Activated naive CD8-positive, alpha-beta T cell (primary cell): ENCODE measurements around the gene PARD3B.

Experiments used
- H3K27ac Mint-ChIP-seq: one replicate; pipeline ENCODE4 v1.8.0; 2021; ENCODE audit warnings: mixed read lengths
- H3K27me3 Mint-ChIP-seq: one replicate; pipeline ENCODE4 v1.8.0; 2021; ENCODE audit warnings: mixed read lengths
- H3K36me3 Mint-ChIP-seq: one replicate; pipeline ENCODE4 v1.8.0; 2021; ENCODE audit warnings: mixed read lengths
- H3K4me1 Mint-ChIP-seq: one replicate; pipeline ENCODE4 v1.8.0; 2021; ENCODE audit warnings: low read depth, mixed read lengths
- H3K4me3 Mint-ChIP-seq: one replicate; pipeline ENCODE4 v1.8.0; 2021; ENCODE audit warnings: mild to moderate bottlenecking, mixed read lengths
- H3K9me3 Mint-ChIP-seq: one replicate; pipeline ENCODE4 v1.8.0; 2021; ENCODE audit warnings: low read depth, mixed read lengths

Gene PARD3B

GRCh38 chr2:204560902-204561301 lies 15.6 kb downstream of the PARD3B start:
- Mint-ChIP-seq H3K9me3 (no peaks in the 10 kb centered on the region), H3K4me3 (no peak overlapping the region), H3K27me3 (peaks cover 7% of the 10 kb centered on the region), H3K27ac (no peak overlapping the region), H3K36me3 (peaks cover 3% of the 10 kb centered on the region), H3K4me1 (no peaks in the 10 kb centered on the region)

- peaks cover 3% of the 10 kb centered on the region for H3K36me3 Mint-ChIP-seq
- H3K4me1 Mint-ChIP-seq = no peaks in the 10 kb centered on the region
- H3K4me3 Mint-ChIP-seq = no peak overlapping the region
- no peaks in the 10 kb centered on the region for H3K9me3 Mint-ChIP-seq
- peaks cover 7% of the 10 kb centered on the region for H3K27me3 Mint-ChIP-seq
- H3K27ac Mint-ChIP-seq = no peak overlapping the region
Measured at GRCh38 chr2:204561771-204562170, 16.5 kb downstream of the PARD3B start.

GRCh38 chr2:204566439-204566838 lies 21.2 kb downstream of the PARD3B start:
- H3K4me3 Mint-ChIP-seq = no peak overlapping the region

GRCh38 chr2:204570421-204570820 lies 25.1 kb downstream of the PARD3B start:
- Mint-ChIP-seq H3K27ac (no peak overlapping the region), H3K4me1 (no peaks in the 10 kb centered on the region), H3K36me3 (no peaks in the 10 kb centered on the region), H3K27me3 (peaks cover 1% of the 10 kb centered on the region), H3K4me3 (no peak overlapping the region), H3K9me3 (no peaks in the 10 kb centered on the region)

More at GRCh38 chr2:204566439-204566838, 21.2 kb downstream of the PARD3B start:
- no peaks in the 10 kb centered on the region for H3K36me3 Mint-ChIP-seq
- H3K27ac Mint-ChIP-seq = no peak overlapping the region
- no peaks in the 10 kb centered on the region for H3K9me3 Mint-ChIP-seq
- no peaks in the 10 kb centered on the region for H3K4me1 Mint-ChIP-seq
- peaks cover 4% of the 10 kb centered on the region for H3K27me3 Mint-ChIP-seq

- peaks cover 1% of the 10 kb centered on the region for H3K27me3 Mint-ChIP-seq
- no peaks in the 10 kb centered on the region for H3K36me3 Mint-ChIP-seq
- H3K4me3 Mint-ChIP-seq = no peak overlapping the region
- no peak overlapping the region for H3K27ac Mint-ChIP-seq
- no peaks in the 10 kb centered on the region for H3K4me1 Mint-ChIP-seq
- no peaks in the 10 kb centered on the region for H3K9me3 Mint-ChIP-seq
Measured at GRCh38 chr2:204571041-204571440, 25.8 kb downstream of the PARD3B start.

GRCh38 chr2:204571911-204572310 lies 26.6 kb downstream of the PARD3B start:
- H3K36me3 Mint-ChIP-seq = no peaks in the 10 kb centered on the region
- H3K9me3 Mint-ChIP-seq = no peaks in the 10 kb centered on the region
- H3K27me3 Mint-ChIP-seq = peaks cover 1% of the 10 kb centered on the region
- H3K27ac Mint-ChIP-seq = no peak overlapping the region
- no peak overlapping the region for H3K4me3 Mint-ChIP-seq
- H3K4me1 Mint-ChIP-seq = no peaks in the 10 kb centered on the region

- Mint-ChIP-seq H3K9me3 (no peaks in the 10 kb centered on the region), H3K4me3 (no peak overlapping the region), H3K27me3 (peaks cover 1% of the 10 kb centered on the region), H3K4me1 (no peaks in the 10 kb centered on the region), H3K36me3 (no peaks in the 10 kb centered on the region), H3K27ac (no peak overlapping the region)
Measured at GRCh38 chr2:204573221-204573620, 27.9 kb downstream of the PARD3B start.

GRCh38 chr2:204574486-204574885 lies 29.2 kb downstream of the PARD3B start:
- Mint-ChIP-seq H3K27ac (no peak overlapping the region), H3K27me3 (peaks cover 2% of the 10 kb centered on the region), H3K36me3 (peaks cover 2% of the 10 kb centered on the region), H3K9me3 (peaks cover 4% of the 10 kb centered on the region), H3K4me3 (no peak overlapping the region), H3K4me1 (no peaks in the 10 kb centered on the region)

GRCh38 chr2:204575463-204575862 lies 30.2 kb downstream of the PARD3B start:
- H3K4me3 Mint-ChIP-seq = no peak overlapping the region
- H3K27me3 Mint-ChIP-seq = peaks cover 5% of the 10 kb centered on the region
- peaks cover 4% of the 10 kb centered on the region for H3K9me3 Mint-ChIP-seq
- no peaks in the 10 kb centered on the region for H3K4me1 Mint-ChIP-seq
- H3K27ac Mint-ChIP-seq = no peak overlapping the region
- H3K36me3 Mint-ChIP-seq = peaks cover 2% of the 10 kb centered on the region

- H3K4me3 Mint-ChIP-seq = no peak overlapping the region
- H3K9me3 Mint-ChIP-seq = peaks cover 4% of the 10 kb centered on the region
- H3K4me1 Mint-ChIP-seq = no peaks in the 10 kb centered on the region
- no peak overlapping the region for H3K27ac Mint-ChIP-seq
- peaks cover 2% of the 10 kb centered on the region for H3K36me3 Mint-ChIP-seq
- peaks cover 7% of the 10 kb centered on the region for H3K27me3 Mint-ChIP-seq
Measured at GRCh38 chr2:204576362-204576979, 31.2 kb downstream of the PARD3B start.

- Mint-ChIP-seq H3K4me3 (no peak overlapping the region), H3K9me3 (peaks cover 4% of the 10 kb centered on the region), H3K27me3 (peaks cover 9% of the 10 kb centered on the region), H3K27ac (no peak overlapping the region), H3K4me1 (no peaks in the 10 kb centered on the region), H3K36me3 (peaks cover 2% of the 10 kb centered on the region)
Measured at GRCh38 chr2:204578928-204579598, 33.8 kb downstream of the PARD3B start.

- H3K4me1 Mint-ChIP-seq = no peaks in the 10 kb centered on the region
- no peak overlapping the region for H3K27ac Mint-ChIP-seq
- peaks cover 4% of the 10 kb centered on the region for H3K9me3 Mint-ChIP-seq
- H3K36me3 Mint-ChIP-seq = peaks cover 2% of the 10 kb centered on the region
- H3K4me3 Mint-ChIP-seq = no peak overlapping the region
- peaks cover 9% of the 10 kb centered on the region for H3K27me3 Mint-ChIP-seq
Measured at GRCh38 chr2:204581946-204582345, 36.7 kb downstream of the PARD3B start.

- Mint-ChIP-seq H3K27ac (no peak overlapping the region), H3K27me3 (peaks cover 9% of the 10 kb centered on the region), H3K4me3 (no peak overlapping the region), H3K4me1 (no peaks in the 10 kb centered on the region), H3K9me3 (peaks cover under 1% of the 10 kb centered on the region), H3K36me3 (peaks cover under 1% of the 10 kb centered on the region)
Measured at GRCh38 chr2:204583773-204584172, 38.5 kb downstream of the PARD3B start.

- Mint-ChIP-seq H3K36me3 (no peaks in the 10 kb centered on the region), H3K9me3 (peaks cover 10% of the 10 kb centered on the region), H3K27ac (no peak overlapping the region), H3K4me3 (no peak overlapping the region), H3K4me1 (no peaks in the 10 kb centered on the region), H3K27me3 (peaks cover 5% of the 10 kb centered on the region)
Measured at GRCh38 chr2:204585930-204586329, 40.7 kb downstream of the PARD3B start.

GRCh38 chr2:204586444-204587180 lies 41.3 kb downstream of the PARD3B start:
- no peak overlapping the region for H3K27ac Mint-ChIP-seq
- no peak overlapping the region for H3K4me3 Mint-ChIP-seq
- H3K4me1 Mint-ChIP-seq = no peaks in the 10 kb centered on the region
- peaks cover 10% of the 10 kb centered on the region for H3K9me3 Mint-ChIP-seq
- H3K36me3 Mint-ChIP-seq = no peaks in the 10 kb centered on the region
- peaks cover 5% of the 10 kb centered on the region for H3K27me3 Mint-ChIP-seq
